GM18868 (cell line): ENCODE data around the gene EIF4A2.

Source experiments
- ATAC-seq: cut with Tn5 transposase; IDR thresholded peaks from one replicate; pipeline ENCODE4 v1.9.1; 2021; ENCODE audit warnings: mild to moderate bottlenecking, moderate library complexity; ENCODE audit not compliant: unreplicated experiment

The EIF4A2 gene

GRCh38 chr3:186783058-186783730, at the start of gene EIF4A2:
Gene EIF4A2, plus strand, starts transcription at chr3:186783577. Its CDS starts 34 bp downstream, at chr3:186783611.
- peak; percentile 66 for ATAC-seq

- ATAC-seq = no peak
These were observed 40.6 kb upstream of the EIF4A2 start for GRCh38 chr3:186742618-186743380.

- ATAC-seq = no peak
These were observed 39.7 kb upstream of the EIF4A2 start for GRCh38 chr3:186743666-186744065.

- no peak for ATAC-seq
These were observed 37.4 kb upstream of the EIF4A2 start for GRCh38 chr3:186746008-186746407.

GRCh38 chr3:186750316-186750715, 33.1 kb upstream of the EIF4A2 start:
- no peak for ATAC-seq

GRCh38 chr3:186751480-186751879, 31.9 kb upstream of the EIF4A2 start:
- ATAC-seq = no peak

GRCh38 chr3:186754006-186754405, 29.4 kb upstream of the EIF4A2 start:
- ATAC-seq = no peak

- no peak for ATAC-seq
These were observed 28.5 kb upstream of the EIF4A2 start for GRCh38 chr3:186754871-186755270.

GRCh38 chr3:186757214-186757613, 26.2 kb upstream of the EIF4A2 start:
- no peak for ATAC-seq

- no peak for ATAC-seq
These were observed 25.6 kb upstream of the EIF4A2 start for GRCh38 chr3:186757686-186758220.

- no peak for ATAC-seq
These were observed 24.0 kb upstream of the EIF4A2 start for GRCh38 chr3:186759231-186759930.

GRCh38 chr3:186760141-186760833, 23.1 kb upstream of the EIF4A2 start:
- no peak for ATAC-seq

GRCh38 chr3:186760897-186761447, 22.4 kb upstream of the EIF4A2 start:
- ATAC-seq = no peak

GRCh38 chr3:186772281-186772694, 11.1 kb upstream of the EIF4A2 start:
- peak; percentile 28 for ATAC-seq

- peak; percentile 87 for ATAC-seq
These were observed 10.5 kb upstream of the EIF4A2 start for GRCh38 chr3:186772701-186773417.

GRCh38 chr3:186775999-186776398, 7.4 kb upstream of the EIF4A2 start:
- no peak for ATAC-seq

GRCh38 chr3:186779204-186779603, 4.2 kb upstream of the EIF4A2 start:
- no peak for ATAC-seq

GRCh38 chr3:186782542-186783057, 777 bp upstream of the EIF4A2 start:
- ATAC-seq = peak; percentile 12

GRCh38 chr3:186783731-186784515, 546 bp downstream of the EIF4A2 start:
- ATAC-seq = peak; percentile 76
